Neural progenitor cell (in vitro differentiated cells): ENCODE measurements around the gene DENND4A. TPM values are rescaled to one million over a fixed set of nuclear protein-coding genes. Genes with fewer than 3 reads are reported as not detected.

Experiments
- DNase-seq: peaks from one replicate; pipeline ENCODE4 v3.0.0-alpha.2; 2016; ENCODE audit warnings: low spot score
- H2AFZ ChIP-seq: fragments of 200-600 bp; sonication (generic); replicated peaks from 2 replicates; pipeline ENCODE4 v1.6.1; 2016; ENCODE audit warnings: antibody characterized with exemption
- H3F3A ChIP-seq: fragments of 200-600 bp; sonication (generic); 2 replicates; pipeline ENCODE4 v1.6.1; 2016; ENCODE audit warnings: antibody characterized with exemption, low read depth
- H3K27ac ChIP-seq: fragments of 200-600 bp; sonication (generic); 2 replicates; pipeline ENCODE4 v1.5.1; 2016; ENCODE audit warnings: mild to moderate bottlenecking
- H3K27me3 ChIP-seq: fragments of 200-600 bp; sonication (generic); 2 replicates; pipeline ENCODE4 v1.6.1; 2016; ENCODE audit warnings: mild to moderate bottlenecking, moderate library complexity
- H3K36me3 ChIP-seq: fragments of 200-600 bp; sonication (generic); 2 replicates; pipeline ENCODE4 v1.5.1; 2016
- H3K4me1 ChIP-seq: fragments of 200-600 bp; sonication (generic); 2 replicates; pipeline ENCODE4 v1.6.1; 2016; ENCODE audit warnings: mixed run types
- H3K4me2 ChIP-seq: fragments of 200-600 bp; sonication (generic); 2 replicates; pipeline ENCODE4 v1.6.1; 2016
- H3K4me3 ChIP-seq: fragments of 200-600 bp; sonication (generic); 2 replicates; pipeline ENCODE4 v1.5.1; 2016
- H3K79me2 ChIP-seq: fragments of 200-600 bp; sonication (generic); 2 replicates; pipeline ENCODE4 v1.6.1; 2016; ENCODE audit warnings: low read depth
- H3K9ac ChIP-seq: fragments of 200-600 bp; sonication (generic); 2 replicates; pipeline ENCODE4 v1.6.1; 2016
- H3K9me3 ChIP-seq: fragments of 200-600 bp; sonication (generic); 2 replicates; pipeline ENCODE4 v1.5.1; 2016; ENCODE audit warnings: low read depth
- H4K20me1 ChIP-seq: fragments of 200-600 bp; sonication (generic); 2 replicates; pipeline ENCODE4 v1.6.1; 2016; ENCODE audit warnings: low read depth
- H3K27ac Mint-ChIP-seq: 3 replicates; pipeline ENCODE4 v1.8.0; 2021; ENCODE audit warnings: mixed read lengths
- H3K27me3 Mint-ChIP-seq: 2 replicates; pipeline ENCODE4 v1.8.0; 2022; ENCODE audit warnings: low read depth, mild to moderate bottlenecking, inconsistent platforms, moderate library complexity, mixed read lengths; ENCODE audit not compliant: insufficient read depth
- H3K36me3 Mint-ChIP-seq: 3 replicates; pipeline ENCODE4 v1.8.0; 2021; ENCODE audit warnings: mixed read lengths
- H3K4me1 Mint-ChIP-seq: 3 replicates; pipeline ENCODE4 v1.8.0; 2021; ENCODE audit warnings: mixed read lengths
- H3K4me3 Mint-ChIP-seq: 3 replicates; pipeline ENCODE4 v1.8.0; 2021; ENCODE audit warnings: mild to moderate bottlenecking, moderate library complexity, mixed read lengths
- H3K9me3 Mint-ChIP-seq: 3 replicates; pipeline ENCODE4 v1.8.0; 2020; ENCODE audit warnings: mixed read lengths
- EZH2 ChIP-seq: fragments of 200-600 bp; sonication (generic); IDR thresholded peaks from 2 replicates; pipeline ENCODE4 v1.6.1; 2017; ENCODE audit warnings: antibody characterized with exemption, mild to moderate bottlenecking, moderate library complexity
- EZH2phosphoT487 ChIP-seq: fragments of 200-600 bp; sonication (generic); IDR thresholded peaks from 2 replicates; pipeline ENCODE4 v1.6.1; 2017; ENCODE audit warnings: antibody characterized with exemption
- total RNA-seq: library from RNA; depleted of rRNA; stranded (reverse); fragments of >200 nt; gene quantifications from 2 replicates; pipeline ENCODE4 v1.2.3, GENCODE V29; 2015; ENCODE audit warnings: low replicate concordance
- TF ChIP-seq, protein P1 (sequence below): fragments of 200-600 bp; sonication (generic); IDR thresholded peaks from 2 replicates; pipeline ENCODE4 v1.5.1; 2017; ENCODE audit warnings: antibody characterized with exemption, mild to moderate bottlenecking

DENND4A gene
- total RNA-seq, 1 donor from 2014 or later: 4.8 TPM

DNA sequence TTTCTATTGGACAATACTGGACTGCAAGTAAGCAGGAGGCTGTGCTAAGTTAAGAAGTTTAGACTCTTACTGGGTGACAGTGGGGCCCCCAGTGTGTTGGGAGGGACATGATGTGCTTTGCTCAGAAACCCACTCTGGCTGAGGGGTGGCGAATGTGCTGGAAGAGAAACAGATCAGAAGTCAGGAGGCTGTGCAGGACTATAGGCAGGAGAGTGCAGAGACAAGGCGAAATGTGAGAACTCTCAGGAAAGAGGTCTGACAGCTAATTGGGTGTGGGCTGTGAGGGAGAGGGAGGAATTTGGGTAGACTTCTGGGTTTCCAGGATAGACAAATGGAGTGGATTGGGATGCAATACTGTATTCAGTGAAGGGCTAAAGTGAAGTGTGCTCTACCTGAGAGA lies 158.3 kb downstream of the DENND4A start:
- Mint-ChIP-seq H3K9me3 (no peaks in the 10 kb centered on the region), H3K4me1 (peaks cover 6% of the 10 kb centered on the region), H3K27ac (no peak overlapping the region), H3K4me3 (no peak overlapping the region), H3K27me3 (no peaks in the 10 kb centered on the region), H3K36me3 (no peaks in the 10 kb centered on the region)
- TF ChIP-seq EZH2phosphoT487: no peak
- no peak for TF ChIP-seq EZH2
- TF ChIP-seq, protein P1, sequence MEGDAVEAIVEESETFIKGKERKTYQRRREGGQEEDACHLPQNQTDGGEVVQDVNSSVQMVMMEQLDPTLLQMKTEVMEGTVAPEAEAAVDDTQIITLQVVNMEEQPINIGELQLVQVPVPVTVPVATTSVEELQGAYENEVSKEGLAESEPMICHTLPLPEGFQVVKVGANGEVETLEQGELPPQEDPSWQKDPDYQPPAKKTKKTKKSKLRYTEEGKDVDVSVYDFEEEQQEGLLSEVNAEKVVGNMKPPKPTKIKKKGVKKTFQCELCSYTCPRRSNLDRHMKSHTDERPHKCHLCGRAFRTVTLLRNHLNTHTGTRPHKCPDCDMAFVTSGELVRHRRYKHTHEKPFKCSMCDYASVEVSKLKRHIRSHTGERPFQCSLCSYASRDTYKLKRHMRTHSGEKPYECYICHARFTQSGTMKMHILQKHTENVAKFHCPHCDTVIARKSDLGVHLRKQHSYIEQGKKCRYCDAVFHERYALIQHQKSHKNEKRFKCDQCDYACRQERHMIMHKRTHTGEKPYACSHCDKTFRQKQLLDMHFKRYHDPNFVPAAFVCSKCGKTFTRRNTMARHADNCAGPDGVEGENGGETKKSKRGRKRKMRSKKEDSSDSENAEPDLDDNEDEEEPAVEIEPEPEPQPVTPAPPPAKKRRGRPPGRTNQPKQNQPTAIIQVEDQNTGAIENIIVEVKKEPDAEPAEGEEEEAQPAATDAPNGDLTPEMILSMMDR: no peak
- H3F3A ChIP-seq: no peaks in the 10 kb centered on the region
- no peaks in the 10 kb centered on the region for H3K27me3 ChIP-seq
- peak; percentile 28 for DNase-seq
- H3K9ac ChIP-seq: no peak overlapping the region
- peaks cover 3% of the 10 kb centered on the region for H4K20me1 ChIP-seq
- no peaks in the 10 kb centered on the region for H3K79me2 ChIP-seq
- no peak overlapping the region for H2AFZ ChIP-seq
- peaks cover 4% of the 10 kb centered on the region for H3K4me1 ChIP-seq
- H3K36me3 ChIP-seq: no peaks in the 10 kb centered on the region
- no peak overlapping the region for H3K4me2 ChIP-seq
- no peaks in the 10 kb centered on the region for H3K9me3 ChIP-seq
- no peak overlapping the region for H3K4me3 ChIP-seq
- no peak overlapping the region for H3K27ac ChIP-seq

DNA sequence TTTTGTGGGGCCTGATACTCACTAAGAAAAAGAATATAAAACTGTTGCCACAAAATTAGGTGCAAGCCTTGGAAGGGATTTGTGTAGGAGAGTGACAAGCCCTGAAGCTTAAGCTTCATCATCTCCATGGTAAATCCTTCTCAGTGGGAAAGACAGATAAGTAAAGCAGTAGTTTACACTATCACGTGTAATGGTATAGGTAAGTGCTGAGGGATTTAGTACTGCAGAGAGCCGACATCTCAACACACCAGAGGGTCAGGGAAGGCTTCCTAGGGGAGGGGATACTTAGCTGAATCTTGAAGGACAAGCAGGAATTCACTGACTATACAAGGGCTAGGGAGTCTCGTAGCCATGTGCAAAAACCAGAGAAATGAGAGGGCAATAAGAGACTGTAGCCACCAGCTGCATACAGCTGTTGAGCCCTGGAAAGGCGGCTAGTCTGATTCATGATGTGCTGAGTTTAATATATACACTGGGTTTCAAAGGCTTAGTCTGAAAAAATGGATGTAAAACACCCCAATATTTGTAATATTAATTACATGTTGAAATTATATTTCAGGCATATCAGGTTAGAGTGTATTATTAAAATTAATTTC lies 159.2 kb downstream of the DENND4A start:
- H3F3A ChIP-seq: no peaks in the 10 kb centered on the region
- no peak overlapping the region for H3K27ac Mint-ChIP-seq
- no peak for DNase-seq
- H3K4me3 ChIP-seq: no peak overlapping the region
- H3K36me3 Mint-ChIP-seq: no peaks in the 10 kb centered on the region
- no peak overlapping the region for H3K4me2 ChIP-seq
- H3K9ac ChIP-seq: no peak overlapping the region
- H4K20me1 ChIP-seq: no peaks in the 10 kb centered on the region
- no peak for TF ChIP-seq EZH2
- no peak for TF ChIP-seq EZH2phosphoT487
- TF ChIP-seq, protein P1: no peak
- no peaks in the 10 kb centered on the region for H3K79me2 ChIP-seq
- H3K4me1 Mint-ChIP-seq: peaks cover 6% of the 10 kb centered on the region
- H2AFZ ChIP-seq: no peak overlapping the region
- no peak overlapping the region for H3K27ac ChIP-seq
- no peaks in the 10 kb centered on the region for H3K36me3 ChIP-seq
- no peaks in the 10 kb centered on the region for H3K27me3 ChIP-seq
- no peaks in the 10 kb centered on the region for H3K9me3 ChIP-seq
- H3K4me3 Mint-ChIP-seq: no peak overlapping the region
- H3K27me3 Mint-ChIP-seq: no peaks in the 10 kb centered on the region
- H3K9me3 Mint-ChIP-seq: no peaks in the 10 kb centered on the region
- peaks cover 4% of the 10 kb centered on the region for H3K4me1 ChIP-seq

DNA sequence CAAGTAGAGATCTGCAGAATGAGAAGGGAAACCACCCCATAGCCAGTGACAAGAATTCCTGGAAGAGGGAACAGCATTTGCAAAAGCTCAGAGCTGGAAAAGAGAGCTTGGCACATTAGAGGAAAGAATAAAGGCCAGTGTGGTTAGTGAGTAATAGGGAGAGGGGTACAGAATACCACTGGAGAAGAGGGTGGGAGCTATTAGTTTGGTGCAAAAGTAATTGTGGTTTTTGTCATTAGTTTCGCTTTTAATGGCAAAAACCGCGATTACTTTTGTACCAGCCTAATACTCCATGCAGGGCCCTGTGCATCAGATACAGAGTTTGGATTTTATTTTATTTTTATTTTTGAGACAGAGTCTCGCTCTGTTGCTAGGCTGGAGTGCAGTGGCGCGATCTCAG lies 160.6 kb downstream of the DENND4A start:
- Histone ChIP-seq H3K27me3 (no peaks in the 10 kb centered on the region), H3K4me2 (no peak overlapping the region), H3K79me2 (no peaks in the 10 kb centered on the region), H4K20me1 (no peaks in the 10 kb centered on the region), H3F3A (no peaks in the 10 kb centered on the region), H3K4me1 (peaks cover 4% of the 10 kb centered on the region), H3K27ac (no peak overlapping the region), H3K4me3 (no peak overlapping the region), H3K36me3 (no peaks in the 10 kb centered on the region), H3K9ac (no peak overlapping the region), H3K9me3 (no peaks in the 10 kb centered on the region), H2AFZ (no peak overlapping the region)
- H3K27ac Mint-ChIP-seq: no peak overlapping the region
- no peaks in the 10 kb centered on the region for H3K27me3 Mint-ChIP-seq
- H3K4me1 Mint-ChIP-seq: peaks cover 6% of the 10 kb centered on the region
- TF ChIP-seq EZH2: no peak
- no peak for TF ChIP-seq EZH2phosphoT487
- TF ChIP-seq, protein P1: no peak
- no peaks in the 10 kb centered on the region for H3K36me3 Mint-ChIP-seq
- H3K4me3 Mint-ChIP-seq: no peak overlapping the region
- no peaks in the 10 kb centered on the region for H3K9me3 Mint-ChIP-seq
- no peak for DNase-seq
